GM21529 (cell line): ENCODE results near the gene TOR1A.
A peak's percentile ranks its signal among the peaks of the same experiment; 100 is the strongest.

Experiments
- ATAC-seq: cut with Tn5 transposase; IDR thresholded peaks from one replicate; pipeline ENCODE4 v1.9.1; 2021; ENCODE audit not compliant: unreplicated experiment

The TOR1A gene

DNA sequence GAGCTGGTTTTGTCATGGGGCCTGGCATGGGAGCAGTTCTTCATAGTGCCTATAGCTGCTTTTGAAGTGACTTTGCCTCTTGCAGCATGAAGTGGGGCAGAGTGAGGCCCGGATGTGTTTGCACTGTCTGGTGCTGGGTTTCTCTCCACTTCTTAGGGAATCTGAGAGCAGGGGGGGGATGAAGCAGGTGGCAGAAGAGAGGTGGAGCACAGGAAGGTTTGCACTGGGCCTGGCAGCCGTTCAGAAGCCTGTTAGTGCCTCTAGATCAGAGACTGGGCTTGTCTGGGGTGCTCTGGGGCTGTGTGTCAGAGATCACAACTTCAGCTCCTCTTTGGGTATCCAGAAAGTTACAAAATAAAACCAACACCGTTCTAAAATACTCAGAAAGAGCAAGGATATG lies 29.7 kb upstream of the TOR1A start:
- no peak for ATAC-seq

DNA sequence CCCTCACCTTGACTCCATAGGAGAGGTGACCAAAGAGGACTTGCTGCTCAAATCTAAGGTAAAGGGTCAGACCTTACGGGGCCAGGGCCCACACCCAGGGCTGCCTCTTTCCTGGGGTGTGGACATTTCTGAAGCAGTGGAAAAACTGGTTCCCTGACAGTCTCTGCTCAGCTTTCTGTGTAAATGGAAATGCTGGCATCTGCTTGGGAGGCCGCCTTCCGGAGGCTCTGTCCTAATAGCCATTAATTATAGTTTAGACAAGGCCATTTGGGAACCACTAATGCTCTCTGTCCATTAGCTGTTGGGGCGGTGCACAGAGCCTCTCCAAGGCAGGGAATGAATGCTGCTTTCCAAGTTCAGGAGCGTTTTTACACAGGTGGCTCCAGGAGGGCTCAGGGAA lies 28.6 kb upstream of the TOR1A start:
- no peak for ATAC-seq

- ATAC-seq: no peak
Measured at GRCh38 chr9:129851821-129852220, 27.9 kb upstream of the TOR1A start.

- ATAC-seq: no peak
Measured at GRCh38 chr9:129850821-129851550, 27.1 kb upstream of the TOR1A start.

GRCh38 chr9:129849901-129850300 lies 26.0 kb upstream of the TOR1A start:
- ATAC-seq: no peak

GRCh38 chr9:129848712-129849441 lies 24.9 kb upstream of the TOR1A start:
- no peak for ATAC-seq

DNA sequence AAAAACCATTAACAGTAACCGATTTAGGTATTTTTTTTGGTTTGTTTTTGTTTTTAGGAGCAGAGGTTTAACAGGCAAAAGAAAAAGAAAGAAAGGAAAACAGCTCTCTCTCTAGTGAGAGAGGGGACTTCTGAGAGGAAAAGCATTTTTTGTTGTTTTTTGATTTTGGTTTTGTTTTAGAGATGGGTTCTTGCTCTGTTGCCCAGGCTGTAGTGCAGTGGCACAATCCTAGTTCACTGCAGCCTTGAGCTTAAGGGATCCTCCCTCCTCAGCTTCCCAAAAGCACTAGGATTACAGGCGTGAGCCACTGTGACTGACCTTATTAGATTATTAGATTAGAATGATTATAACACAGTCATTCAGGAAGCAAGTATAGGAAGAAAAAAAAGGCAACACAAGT lies 21.4 kb upstream of the TOR1A start:
- no peak for ATAC-seq

DNA sequence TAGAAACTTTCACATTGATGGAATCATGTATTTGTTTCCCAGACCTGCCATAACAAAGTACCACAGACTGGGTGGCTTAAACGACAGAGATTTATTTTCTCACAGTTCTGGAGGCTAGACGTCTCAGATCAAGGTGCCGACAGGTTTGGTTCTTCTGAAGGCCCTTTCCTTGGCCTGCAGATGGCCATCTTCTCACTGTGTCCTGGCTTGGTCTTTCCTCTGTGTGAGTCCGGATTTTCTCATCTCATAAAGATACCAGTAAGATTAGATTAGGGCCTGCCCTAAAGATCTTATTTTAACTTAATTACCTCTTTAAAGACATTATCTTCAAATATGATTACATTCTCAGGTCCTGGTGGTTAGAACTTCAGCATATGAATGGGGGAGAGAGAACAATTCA lies 17.1 kb upstream of the TOR1A start:
- ATAC-seq: no peak

DNA sequence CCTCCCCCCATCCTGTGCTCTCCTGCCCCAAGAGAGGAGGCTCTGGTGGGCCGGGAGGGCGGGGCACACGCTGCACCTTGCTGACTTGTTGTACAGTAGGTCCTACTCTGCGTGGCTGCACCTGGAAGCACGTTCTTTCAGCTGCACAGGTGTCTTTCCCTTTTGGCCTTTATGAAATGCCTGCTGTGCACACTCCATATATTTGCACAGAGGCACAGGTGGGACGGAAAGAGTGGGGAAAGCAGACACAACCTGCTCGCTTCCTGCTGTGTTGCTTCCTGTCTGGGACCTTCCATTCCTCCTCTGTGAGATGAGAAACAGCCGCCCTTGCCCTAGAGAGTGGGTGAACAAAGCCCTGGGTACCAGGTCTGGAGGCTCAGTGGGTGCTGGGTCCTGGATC lies 16.1 kb upstream of the TOR1A start:
- ATAC-seq: no peak

- no peak for ATAC-seq
Measured at GRCh38 chr9:129839324-129840023, 15.5 kb upstream of the TOR1A start.

DNA sequence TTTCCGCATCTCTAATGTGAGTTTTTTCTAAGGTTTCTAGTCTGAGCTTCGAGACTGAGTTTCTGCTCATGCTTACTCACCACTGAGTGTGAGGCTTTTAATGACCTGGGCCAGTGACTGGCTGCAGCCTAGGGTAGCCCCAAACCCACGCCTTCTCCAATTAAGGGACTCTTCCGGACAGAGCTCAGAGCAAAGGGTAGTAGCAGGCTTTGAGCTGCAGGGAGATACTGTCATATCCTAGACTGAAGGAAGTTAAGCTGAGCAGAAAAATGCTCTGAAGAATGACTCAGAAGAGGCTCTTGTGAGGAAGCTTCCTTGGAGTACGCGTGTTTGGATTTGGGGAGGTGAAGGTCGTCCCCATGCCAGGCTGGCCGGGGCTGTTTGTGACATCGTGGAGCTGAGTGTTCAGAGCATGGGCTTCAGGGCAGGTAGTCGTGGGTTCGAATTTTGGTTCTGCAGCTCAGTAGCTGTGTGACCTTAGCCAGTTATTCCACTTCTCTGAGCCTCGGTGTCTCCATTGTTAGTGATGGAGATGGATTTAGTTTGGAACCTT lies 14.8 kb upstream of the TOR1A start:
- no peak for ATAC-seq

DNA sequence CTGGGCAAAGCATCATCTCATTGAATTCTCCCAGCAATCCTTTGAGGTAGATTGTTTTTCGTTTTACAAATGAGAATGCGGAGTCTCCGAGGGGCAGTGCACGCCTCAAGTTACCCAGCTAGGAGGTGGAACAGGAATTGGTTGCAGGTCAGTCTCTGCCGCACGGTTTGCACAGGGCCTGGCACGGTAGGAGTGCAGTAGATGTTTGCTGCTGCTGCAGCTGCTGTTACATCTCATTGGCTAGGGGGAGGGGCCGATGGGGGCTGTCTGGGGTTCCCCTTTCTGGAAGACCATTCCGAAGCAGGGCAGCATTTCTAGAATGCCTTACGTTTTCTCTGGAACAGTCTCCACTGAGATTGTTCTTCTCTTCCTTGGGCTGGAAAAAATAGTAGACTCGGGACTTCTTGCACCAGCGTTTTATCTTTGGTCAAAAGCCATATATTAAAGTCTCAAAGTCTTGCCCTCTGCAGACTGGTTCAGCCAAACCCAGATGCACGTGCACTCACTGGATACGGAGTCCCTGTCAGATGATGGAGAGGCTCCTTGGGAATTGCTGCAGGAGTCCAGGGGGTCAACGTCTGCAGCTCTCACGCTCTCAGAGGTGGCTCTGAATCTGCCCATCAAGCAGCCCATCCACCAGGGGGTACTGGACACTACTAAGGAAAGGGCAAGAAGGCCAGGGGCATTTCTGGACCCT lies 12.5 kb upstream of the TOR1A start:
- no peak for ATAC-seq

DNA sequence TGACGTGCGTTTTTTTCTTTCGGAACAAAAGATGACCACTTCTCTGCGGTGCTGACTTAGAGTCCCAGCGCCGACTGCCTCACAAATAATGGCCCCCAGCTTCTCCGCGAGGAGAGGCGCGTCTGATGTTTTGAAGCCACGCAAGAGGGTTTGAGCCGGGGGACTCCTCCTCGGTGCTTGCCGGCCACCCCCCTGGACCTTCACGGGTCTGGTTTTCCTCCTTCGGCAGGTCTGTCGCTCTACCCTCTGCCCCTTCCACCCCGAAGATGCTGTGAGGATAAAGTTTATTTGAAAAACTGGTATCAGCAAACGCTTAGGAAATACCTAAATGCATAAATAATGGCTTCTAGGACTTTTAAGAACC lies 11.9 kb upstream of the TOR1A start:
- ATAC-seq: peak; percentile 0

- peak; percentile 91 for ATAC-seq
Measured at GRCh38 chr9:129835128-129835859, 11.4 kb upstream of the TOR1A start, which contains the start of the genes C9orf78 and USP20. Gene C9orf78, minus strand, starts transcription at chr9:129835275. Its CDS starts 54 bp downstream, at chr9:129835221. Gene USP20, plus strand, starts transcription at chr9:129835458. Its CDS starts 17,098 bp downstream, at chr9:129852556.

DNA sequence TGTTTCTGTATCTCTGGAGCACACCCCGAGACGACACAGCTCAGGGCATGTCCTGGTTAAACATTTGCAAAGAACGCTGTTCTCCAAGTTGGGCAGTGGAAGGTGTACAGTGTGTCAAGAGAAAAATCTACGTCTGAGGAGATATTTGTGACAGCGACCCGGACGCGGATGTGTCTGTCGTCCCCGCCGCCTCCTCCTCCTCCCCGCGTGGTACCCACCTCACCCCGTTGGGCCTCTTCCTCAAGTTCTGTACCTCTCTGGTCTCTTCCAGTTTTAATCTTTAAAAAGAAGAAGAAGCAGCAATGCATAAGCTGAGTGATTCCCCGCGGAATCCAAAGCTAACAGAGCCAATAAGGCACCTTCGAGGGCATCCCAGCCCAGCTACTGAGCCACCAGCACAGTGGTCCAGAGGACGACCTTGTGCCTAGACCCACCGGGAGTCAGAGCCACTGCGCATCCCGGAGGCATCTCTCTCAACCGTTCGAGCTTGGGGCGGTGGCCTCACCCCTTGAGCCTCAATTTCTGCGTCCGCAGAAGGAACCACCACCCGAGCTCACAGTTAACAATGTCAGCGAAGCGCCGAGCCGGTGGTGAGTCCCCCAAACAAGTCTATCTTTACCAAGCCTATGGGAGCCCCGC lies 10.7 kb upstream of the TOR1A start:
- ATAC-seq: peak; percentile 16

DNA sequence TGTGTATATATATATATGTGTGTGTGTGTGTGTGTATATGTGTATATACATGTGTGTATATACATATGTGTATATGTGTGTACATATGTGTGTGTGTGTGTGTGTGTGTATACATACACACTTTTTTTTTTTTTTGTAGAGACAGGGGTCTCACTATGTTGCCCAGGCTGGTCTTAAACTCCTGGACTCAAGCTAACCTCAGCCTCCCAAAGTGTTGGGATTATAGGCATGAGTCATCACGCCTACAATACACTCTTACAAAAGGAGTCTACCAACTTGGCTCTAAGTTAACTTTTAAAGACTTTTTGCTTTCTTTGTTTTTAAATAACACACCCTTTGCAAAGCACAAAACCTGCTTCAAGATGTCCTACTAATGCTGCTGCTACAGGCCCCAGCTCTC lies 9.0 kb upstream of the TOR1A start:
- no peak for ATAC-seq

GRCh38 chr9:129828969-129829368 lies 5.0 kb upstream of the TOR1A start:
- ATAC-seq: no peak

DNA sequence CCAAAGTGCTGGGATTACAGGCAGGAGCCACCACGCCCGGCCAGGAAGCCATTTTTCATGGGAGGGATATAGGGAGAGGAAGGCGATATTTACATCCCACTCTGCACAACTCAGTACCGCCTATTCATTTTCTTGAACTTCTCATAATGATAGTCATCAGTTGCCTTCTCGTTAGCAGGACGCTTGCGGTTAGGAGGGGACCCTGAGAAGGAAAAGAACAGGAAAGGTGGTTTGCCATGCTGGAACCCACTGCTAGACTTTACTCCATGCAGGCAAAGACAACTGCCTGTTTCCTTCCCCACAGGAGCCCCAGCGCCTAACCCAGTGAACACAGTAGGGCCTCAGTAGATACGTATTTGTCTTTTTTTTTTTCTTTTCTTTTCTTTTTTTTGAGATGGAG lies 4.1 kb upstream of the TOR1A start:
- ATAC-seq: no peak

DNA sequence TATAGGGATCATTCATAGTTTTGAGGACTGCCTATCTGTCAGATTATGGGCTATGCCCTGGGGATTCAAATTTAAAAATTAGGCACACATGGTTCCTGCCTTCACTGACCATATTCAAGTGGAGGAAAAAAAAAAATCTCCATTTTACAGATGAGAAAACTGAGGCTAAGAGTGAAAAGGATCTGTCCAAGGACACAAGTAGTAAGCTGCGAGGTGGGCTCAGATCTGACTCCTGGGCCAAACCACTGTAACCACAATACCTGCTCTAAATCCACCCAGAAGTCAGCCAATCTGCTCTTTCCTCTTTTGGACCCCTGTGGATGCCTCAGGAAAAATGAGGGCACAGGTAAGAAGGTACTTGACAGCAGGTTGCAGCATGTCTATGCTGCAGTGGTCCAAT lies 2.8 kb upstream of the TOR1A start:
- ATAC-seq: no peak

- ATAC-seq: no peak
Measured at GRCh38 chr9:129826344-129826743, 2.4 kb upstream of the TOR1A start.
